GM21526 (cell line): Measurements from ENCODE around the gene MMP23B.
"Not testable (repeated sequence)": the region's sequence is repeated elsewhere in the genome, so short reads cannot be mapped to it uniquely, and the experiment has no call there.

ENCODE experiments used
- ATAC-seq: cut with Tn5 transposase; IDR thresholded peaks from one replicate; pipeline ENCODE4 v1.9.1; 2021; ENCODE audit warnings: moderate library complexity; ENCODE audit not compliant: unreplicated experiment, low FRiP score

MMP23B gene

GRCh38 chr1:1629430-1630190, 2.4 kb upstream of the MMP23B start:
- no peak for ATAC-seq

- ATAC-seq, result no peak
Observed at GRCh38 chr1:1630191-1630964, 1.6 kb upstream of the MMP23B start.

DNA sequence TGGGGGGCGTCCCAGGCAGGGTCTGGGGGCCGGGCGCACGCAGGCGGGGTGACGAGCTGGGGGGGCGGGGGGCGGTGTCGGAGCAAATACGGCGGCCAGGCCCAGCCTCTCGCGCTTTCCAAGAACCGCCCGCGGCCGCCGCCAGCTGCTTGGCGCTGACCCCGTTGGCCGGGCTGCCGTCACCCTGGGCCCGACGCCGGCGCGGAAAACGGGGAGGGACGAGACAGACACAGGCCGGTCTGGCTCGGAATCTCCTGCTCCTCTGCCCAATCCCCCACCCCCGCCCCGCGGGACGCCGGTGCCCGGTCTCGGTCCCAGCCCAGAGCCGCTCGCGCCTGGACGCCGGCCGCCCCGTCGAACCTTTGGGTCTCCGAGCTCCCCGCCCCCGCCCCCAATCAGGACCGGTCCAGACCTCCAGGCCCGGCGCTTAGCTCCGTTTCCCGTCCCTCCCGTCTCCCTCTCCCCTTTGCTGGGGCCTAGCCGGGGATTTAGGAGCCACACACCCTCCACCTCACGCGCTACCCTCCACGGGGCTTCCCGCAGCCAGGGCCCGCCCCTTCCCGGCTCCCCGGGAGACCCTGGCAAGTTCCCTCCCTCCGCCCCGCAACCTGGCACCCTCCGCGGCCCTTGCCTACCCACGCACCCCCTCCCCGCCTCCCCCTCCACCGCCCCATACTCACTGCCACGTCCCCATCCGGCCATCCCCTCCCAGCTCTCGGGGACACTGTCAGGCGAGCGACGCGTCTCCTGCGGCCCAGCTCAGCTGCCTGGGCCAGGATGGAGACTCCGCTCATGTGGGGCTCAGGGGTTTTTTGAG, 800 bp upstream of the MMP23B start:
- no peak for ATAC-seq

DNA sequence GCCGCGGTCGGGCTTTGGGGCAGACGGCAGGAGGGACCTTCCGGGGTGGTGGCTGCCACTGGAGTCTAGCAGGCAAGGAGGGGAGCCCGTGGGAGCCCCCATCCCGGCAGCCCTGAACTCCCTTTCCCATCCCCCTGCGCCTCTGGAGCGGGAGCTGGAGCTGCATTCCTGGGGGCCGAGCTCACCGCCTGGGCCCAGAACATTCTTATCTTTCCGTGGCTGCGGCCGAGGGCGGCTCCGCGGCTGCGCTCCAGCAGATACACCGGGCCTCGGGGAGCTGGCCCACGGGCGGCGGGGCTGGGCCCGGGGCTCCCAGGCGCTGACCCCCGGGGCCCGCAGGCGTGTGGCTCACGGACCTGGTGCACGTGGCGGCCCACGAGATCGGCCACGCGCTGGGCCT, 1.4 kb downstream of the MMP23B start:
- ATAC-seq, result not testable (repeated sequence)

GRCh38 chr1:1634613-1635012, 2.6 kb downstream of the MMP23B start:
- not testable (repeated sequence) for ATAC-seq

GRCh38 chr1:1636621-1637478, 4.9 kb downstream of the MMP23B start:
- ATAC-seq, result not testable (repeated sequence)

DNA sequence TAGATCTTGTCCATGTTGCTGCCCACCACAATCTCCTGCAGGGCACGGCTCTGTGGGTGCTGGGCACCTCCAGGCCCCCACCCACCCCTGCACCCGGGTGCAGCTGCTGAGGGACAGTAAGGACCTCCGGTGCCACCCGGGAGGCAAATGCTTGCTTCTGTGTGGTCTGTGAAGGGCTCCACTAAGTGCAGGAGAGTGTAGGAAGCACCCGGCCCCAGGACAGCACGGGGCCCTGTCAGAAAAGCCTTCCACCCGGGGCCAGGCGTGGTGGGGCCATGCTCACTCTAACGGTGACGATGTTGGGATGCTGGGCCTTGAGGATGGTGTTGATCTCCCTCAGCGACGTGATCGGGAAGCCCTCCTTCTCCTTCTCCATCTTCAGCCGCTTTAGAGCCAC, 5.5 kb downstream of the MMP23B start:
- ATAC-seq, result not testable (repeated sequence)

DNA sequence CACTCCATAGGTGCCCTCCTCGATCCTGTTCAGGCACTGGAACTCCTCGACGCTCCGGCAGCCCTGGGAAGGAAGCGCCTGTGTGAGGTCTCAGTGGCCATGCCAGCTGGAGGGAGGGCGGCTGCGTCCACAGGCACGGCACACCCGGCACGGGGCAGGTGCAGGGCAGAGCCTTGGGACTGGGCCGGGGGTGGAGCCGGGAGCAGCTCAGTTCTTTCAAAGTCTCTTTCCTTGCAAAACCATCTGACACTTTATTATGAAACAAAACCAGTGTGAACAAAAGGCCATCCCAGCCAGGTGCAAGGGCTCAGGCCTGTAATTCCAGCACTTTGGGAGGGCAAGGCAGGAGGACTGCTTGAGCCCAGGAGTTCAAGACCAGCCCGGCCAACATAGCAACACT, 6.6 kb downstream of the MMP23B start:
- ATAC-seq, result not testable (repeated sequence)

DNA sequence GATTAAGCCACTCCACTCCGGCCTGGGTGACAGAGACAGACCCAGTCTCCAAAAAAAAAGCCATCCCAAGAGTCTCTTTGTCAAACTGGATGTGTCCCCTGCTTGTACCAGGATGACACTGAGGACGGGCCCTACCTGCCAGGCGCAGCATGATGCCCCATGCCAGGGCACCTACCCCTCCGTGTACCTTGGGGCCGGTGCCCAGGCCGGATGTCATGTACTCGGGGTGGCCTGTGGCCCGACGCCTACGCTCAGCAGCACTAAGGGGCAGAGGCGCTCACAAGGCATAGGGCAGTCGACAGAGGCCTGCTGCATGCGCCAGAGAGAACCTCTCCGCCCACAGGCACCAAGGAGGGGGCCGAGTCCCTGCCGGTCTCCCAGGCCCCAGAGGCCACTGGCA, 7.4 kb downstream of the MMP23B start:
- ATAC-seq, result not testable (repeated sequence)

DNA sequence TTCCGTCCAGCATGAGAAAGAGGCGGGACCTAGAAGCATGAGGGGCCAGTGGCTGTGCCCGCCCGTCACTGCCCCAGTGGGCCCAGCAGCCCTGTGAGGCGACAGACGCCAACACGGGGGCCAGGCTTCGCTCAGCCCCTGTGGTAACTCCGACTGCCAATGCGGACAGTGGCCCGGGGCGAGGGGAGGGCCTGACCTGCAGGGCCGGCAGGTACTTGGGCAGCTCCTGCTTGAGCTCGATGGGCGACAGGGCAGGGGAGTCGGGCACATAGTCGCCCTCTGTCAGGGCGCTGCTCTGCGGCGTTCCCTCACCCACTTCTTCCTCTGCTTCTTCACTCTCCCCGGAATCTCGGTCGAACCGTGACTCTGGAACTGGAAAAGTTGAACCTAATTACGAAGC, 8.1 kb downstream of the MMP23B start:
- ATAC-seq, result not testable (repeated sequence)

GRCh38 chr1:1640711-1641461, 8.9 kb downstream of the MMP23B start:
- ATAC-seq, result not testable (repeated sequence)

DNA sequence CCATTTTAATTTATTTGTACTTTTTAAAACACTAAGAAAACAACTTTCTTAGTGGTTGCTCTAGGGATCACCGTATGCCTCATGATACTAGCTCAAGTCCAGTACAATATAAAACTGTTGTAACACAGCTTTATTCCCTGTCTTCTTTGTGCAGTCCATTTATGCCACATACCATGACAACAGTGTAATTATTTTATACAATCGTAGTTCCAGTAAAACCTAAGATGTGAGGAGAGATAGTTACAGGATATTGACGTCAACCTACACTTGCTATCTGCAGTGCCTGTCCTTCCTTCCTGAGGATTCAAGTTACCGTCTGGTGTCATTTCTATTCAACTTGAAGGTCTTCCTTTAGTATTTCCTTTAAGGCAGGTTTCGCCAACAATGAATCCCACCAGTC, 14.4 kb downstream of the MMP23B start:
- not testable (repeated sequence) for ATAC-seq

DNA sequence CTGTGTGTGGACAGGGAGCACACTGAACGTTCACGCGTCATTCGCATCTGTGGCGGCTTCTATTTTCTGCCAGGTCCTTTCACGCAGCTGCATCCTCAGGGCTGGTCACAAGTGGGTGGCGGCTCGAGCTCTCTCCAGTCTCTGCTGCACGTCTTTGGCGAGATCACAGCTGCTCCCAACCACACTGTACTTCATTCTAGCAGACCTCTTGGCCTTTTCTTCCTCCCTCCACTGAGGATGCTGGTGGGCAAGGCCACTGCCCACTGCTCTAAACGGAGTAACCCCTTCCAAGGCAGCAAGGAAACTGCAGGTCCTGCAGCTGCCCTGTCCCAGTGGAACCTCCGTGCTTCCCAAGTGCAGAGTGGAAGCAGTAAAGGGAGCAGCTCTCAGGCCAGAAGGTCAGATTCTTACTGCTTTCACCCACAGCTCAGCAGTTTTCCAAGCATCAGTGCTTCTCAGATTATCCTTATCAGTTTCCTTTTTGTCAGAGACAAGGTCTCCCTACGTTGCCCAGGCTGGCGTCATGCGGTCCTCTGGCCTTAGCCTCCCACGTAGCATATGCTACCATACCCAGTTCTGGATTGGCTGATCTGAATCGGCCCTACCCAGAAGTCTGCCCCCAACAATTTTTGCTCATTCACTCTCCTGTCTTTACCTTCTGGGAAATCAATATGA, 15.7 kb downstream of the MMP23B start:
- not testable (repeated sequence) for ATAC-seq

GRCh38 chr1:1648265-1648664, 16.3 kb downstream of the MMP23B start:
- not testable (repeated sequence) for ATAC-seq

GRCh38 chr1:1658583-1659549, 26.9 kb downstream of the MMP23B start, which contains the start of gene CDK11B:
Gene CDK11B (minus strand): TSS chr1:1659004. CDS start chr1:1657485, 1,519 bp downstream.
- ATAC-seq, result peak; percentile 82

DNA sequence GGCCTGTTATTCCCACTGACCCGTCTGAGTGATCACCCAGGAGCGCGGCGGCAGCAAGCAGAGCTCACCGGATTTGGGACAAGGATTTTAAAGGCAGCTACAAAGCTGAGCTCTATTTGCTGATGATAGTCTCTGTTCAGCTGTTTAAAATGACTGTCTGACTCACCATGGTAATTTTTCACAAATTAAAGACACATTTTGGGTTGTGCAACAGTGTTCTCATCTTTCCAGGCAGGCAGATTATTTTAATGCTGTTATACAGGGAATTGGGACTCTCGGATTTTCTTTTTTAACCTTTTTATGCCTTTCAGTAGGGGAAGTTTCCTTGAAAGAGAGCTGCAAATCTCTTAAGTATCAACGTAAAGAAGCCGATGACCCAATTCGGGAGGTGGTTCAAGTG, 30.4 kb downstream of the MMP23B start:
- ATAC-seq, result not testable (repeated sequence)

DNA sequence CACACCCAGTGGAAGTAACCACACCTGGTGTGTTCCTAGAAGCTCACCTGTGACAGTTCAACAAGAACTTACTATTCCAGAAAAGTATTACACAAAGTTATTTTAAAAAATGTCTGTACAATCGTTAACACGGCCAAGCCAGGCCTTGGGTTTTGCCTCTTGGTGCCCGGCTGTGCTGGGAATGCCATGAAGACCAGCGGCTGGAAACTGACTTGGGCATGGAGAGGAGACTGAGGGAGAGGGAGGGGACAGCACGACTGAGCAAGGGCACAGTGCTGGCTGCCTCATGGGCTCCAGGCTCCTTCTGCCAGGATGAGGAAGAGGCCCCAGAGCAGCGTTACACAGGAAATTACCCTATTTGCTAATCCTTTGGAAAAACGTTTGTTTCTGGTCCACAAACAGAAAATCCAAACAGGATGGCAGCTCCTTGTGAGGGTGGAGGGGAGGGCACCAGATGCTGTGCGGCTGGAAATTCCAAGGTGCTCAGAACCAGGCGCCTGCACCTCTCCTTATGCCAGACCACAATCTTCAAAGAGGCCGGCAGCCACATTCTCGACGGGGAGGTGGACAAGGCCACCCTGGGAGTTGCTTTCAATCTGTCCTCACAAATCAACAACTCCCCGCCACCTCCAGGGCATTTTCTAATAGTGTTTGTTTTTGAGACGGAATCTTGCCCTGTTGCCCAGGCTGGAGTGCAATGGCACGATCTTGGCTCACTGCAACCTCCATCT, 31.0 kb downstream of the MMP23B start:
- not testable (repeated sequence) for ATAC-seq
